Measurements from ENCODE around the gene RPL26. TPM values are rescaled to one million over a fixed set of nuclear protein-coding genes. Genes with fewer than 3 reads are reported as not detected.
A peak's percentile ranks its signal among the peaks of the same experiment; 100 is the strongest.

RPL26 gene
- total and polyA plus RNA-seq, 8 donors = 608 to 1,890 (median 1,076) TPM

DNA sequence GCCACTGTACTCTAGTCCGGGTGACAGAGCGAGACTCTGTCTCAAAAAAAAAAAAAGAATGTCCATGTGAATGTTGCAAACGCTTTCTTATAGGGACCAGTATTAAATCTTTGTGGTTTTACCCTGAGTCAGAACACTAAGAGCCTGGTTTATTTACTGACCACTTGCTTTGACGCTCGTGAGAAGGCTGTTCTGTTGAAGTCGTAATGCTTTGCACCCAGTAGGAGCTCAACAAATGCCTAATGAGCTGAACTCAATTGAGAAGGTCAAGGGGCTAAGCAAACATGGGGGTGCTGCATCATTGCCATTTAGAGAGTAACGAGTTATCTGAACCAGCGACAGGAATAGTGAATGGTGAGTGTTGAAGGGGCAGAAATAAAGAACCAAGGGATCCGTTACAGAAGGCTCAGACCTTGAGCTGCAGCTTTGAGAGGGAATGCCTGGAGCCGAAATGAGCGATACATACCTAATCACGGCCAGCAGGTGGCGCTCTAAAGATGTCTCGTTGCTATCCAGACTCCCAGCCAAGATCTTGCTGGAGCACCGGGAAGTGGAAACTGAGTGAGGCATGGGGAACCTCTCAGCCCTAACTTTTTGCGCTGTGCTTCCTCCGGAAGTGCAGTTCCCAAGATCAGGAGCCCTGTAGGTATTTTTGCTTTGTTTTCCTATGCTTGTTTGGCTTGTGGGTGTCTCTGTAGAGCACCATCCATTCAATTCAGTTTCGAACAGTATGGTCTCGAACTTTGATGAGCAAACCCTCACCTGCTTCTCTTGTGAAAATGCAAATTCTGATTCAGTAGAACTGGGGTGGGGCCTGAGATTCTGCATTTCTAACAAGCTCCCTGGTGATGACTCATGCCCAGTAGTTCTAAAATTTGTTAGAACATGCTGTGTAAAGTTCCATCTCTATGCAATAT lies 27.2 kb upstream of the RPL26 start:
- FAIRE-seq = peak; percentile 91
- intact Hi-C loops (cut with DNase I) = loop anchor here (10.0 kb wide), 1 partner anchor 335 kb away; the partner anchor contains the start of gene CCDC42 (in 3 of the 3)
- ATAC-seq = peak; percentile 95 to 99 (median 98)
- DNase-seq = peak; percentile 81 to 98 (median 92)
- TF ChIP-seq, protein P1, sequence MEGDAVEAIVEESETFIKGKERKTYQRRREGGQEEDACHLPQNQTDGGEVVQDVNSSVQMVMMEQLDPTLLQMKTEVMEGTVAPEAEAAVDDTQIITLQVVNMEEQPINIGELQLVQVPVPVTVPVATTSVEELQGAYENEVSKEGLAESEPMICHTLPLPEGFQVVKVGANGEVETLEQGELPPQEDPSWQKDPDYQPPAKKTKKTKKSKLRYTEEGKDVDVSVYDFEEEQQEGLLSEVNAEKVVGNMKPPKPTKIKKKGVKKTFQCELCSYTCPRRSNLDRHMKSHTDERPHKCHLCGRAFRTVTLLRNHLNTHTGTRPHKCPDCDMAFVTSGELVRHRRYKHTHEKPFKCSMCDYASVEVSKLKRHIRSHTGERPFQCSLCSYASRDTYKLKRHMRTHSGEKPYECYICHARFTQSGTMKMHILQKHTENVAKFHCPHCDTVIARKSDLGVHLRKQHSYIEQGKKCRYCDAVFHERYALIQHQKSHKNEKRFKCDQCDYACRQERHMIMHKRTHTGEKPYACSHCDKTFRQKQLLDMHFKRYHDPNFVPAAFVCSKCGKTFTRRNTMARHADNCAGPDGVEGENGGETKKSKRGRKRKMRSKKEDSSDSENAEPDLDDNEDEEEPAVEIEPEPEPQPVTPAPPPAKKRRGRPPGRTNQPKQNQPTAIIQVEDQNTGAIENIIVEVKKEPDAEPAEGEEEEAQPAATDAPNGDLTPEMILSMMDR (IDR thresholded peaks at IDR 0.05) = peak; percentile 80 to 89 (median 84)
- H3K9me3 ChIP-seq = no peaks in the 10 kb centered on the region
- no peaks in the 10 kb centered on the region for H3K27me3 ChIP-seq
- H3K4me1 ChIP-seq = peaks cover 0 to 4% (median 0%) of the 10 kb centered on the region in 3 donors
- H3K27ac ChIP-seq = no peak overlapping the region
- no peaks in the 10 kb centered on the region for H3K36me3 ChIP-seq
- no peak overlapping the region for H3K4me3 ChIP-seq
- WGBS, 2 donors = 17 to 20% methylated on average over 18 to 19 of the region's 19 CpGs

DNA sequence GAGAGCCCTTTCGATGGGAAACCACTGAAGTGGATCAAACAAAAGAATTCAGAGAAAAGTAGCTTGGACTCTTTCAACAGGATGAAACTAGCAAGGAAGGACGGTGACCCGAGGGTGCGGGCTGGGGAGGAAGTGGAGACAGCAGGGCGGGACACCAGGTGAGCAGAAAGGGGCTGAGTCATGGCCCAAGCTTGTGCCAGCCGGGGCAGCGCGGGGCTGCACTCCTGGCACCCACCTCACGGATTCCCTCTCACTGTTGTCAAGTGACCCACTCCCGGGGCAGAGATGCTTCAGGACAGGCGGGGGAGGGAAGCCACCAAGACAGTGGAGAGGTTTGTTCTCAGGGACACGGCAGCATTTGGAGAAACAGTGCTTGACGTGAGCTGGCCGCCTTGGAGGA lies 25.4 kb upstream of the RPL26 start:
- no peak for DNase-seq
- H3K27ac ChIP-seq = no peak overlapping the region
- H3K4me3 ChIP-seq = no peak overlapping the region
- intact Hi-C loops (cut with DNase I) = loop anchor here in 2 of 3 donors (10.0 kb wide), 1 partner anchor 336 kb away; the partner anchor contains the start of gene CCDC42 (in 2 of the 2)
- H3K9me3 ChIP-seq = no peaks in the 10 kb centered on the region
- ATAC-seq = no peak
- no peak for FAIRE-seq
- no peaks in the 10 kb centered on the region for H3K27me3 ChIP-seq
- 55 to 59% methylated on average over 11 to 14 of the region's 14 CpGs for WGBS, 2 donors
- no peaks in the 10 kb centered on the region for H3K36me3 ChIP-seq
- TF ChIP-seq, protein P1 (IDR thresholded peaks at IDR 0.05) = no peak
- H3K4me1 ChIP-seq = peaks cover 0 to 4% (median 0%) of the 10 kb centered on the region in 3 donors

DNA sequence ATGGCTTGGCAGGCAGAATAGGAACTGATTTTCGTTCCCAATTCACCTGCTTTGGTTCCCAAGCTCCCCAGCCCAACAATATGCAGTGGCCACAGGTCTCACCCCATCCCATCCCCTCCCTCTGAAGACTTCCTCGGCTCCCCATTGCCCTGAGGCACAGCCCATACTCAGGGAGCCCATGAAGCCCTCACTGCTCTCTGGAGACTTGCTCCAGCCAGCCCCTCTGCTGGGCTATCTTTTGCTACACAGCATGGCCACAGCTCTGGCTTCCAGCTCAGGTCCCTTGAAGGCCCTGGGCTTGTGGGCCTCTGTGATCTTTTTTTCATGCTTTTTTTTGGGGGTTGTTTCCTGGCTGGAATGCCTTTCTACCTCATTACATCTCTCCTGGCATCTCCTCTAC lies 23.2 kb upstream of the RPL26 start:
- no peaks in the 10 kb centered on the region for H3K27me3 ChIP-seq
- H3K36me3 ChIP-seq = no peaks in the 10 kb centered on the region
- TF ChIP-seq, protein P1 (IDR thresholded peaks at IDR 0.05) = no peak
- FAIRE-seq = no peak
- peaks cover 0 to 4% (median 0%) of the 10 kb centered on the region in 3 donors for H3K4me1 ChIP-seq
- ATAC-seq = no peak
- intact Hi-C loops (cut with DNase I) = loop anchor here in 2 of 3 donors (10.0 kb wide), 1 partner anchor 339 kb away; the partner anchor contains the start of gene CCDC42 (in 2 of the 2)
- H3K4me3 ChIP-seq = no peak overlapping the region
- H3K9me3 ChIP-seq = no peaks in the 10 kb centered on the region
- WGBS, 2 donors = 21 to 47% methylated on average over 2 of the region's 2 CpGs
- H3K27ac ChIP-seq = no peak overlapping the region
- no peak for DNase-seq

DNA sequence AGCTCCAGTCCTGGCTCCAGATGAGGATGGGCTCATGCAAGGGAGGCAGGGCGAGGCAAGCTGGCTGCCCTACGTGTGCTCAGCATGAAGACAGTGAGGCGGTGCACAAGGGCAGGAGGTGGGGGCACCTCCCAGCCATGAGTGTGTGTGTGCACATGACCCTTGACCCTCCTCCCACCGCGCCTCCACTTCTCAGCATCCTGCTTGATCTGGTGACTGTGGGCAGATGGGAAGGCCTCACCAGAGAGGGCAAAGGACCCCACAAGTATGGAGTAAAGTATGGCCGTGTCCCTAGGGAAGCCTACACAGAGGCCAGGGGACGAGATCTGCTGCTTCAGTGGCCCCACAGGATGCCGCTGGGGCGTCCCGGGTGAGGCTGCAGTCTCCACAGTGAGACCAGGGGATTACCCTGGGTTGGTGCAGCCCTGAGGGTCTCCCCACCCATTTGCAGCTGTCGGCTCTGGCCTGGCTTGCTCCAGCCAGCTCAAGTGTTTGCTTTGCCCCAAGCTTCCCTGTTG lies 22.6 kb upstream of the RPL26 start:
- no peak for DNase-seq
- ATAC-seq = no peak
- intact Hi-C loops (cut with DNase I) = loop anchor here in 2 of 3 donors (10.0 kb wide), 1 partner anchor 339 kb away; the partner anchor contains the start of gene CCDC42 (in 2 of the 2)
- H3K36me3 ChIP-seq = no peaks in the 10 kb centered on the region
- no peak overlapping the region for H3K4me3 ChIP-seq
- WGBS, 2 donors = 81 to 91% methylated on average over 11 of the region's 11 CpGs
- peaks cover 0 to 2% (median 0%) of the 10 kb centered on the region in 3 donors for H3K4me1 ChIP-seq
- no peaks in the 10 kb centered on the region for H3K9me3 ChIP-seq
- TF ChIP-seq, protein P1 (IDR thresholded peaks at IDR 0.05) = no peak
- no peaks in the 10 kb centered on the region for H3K27me3 ChIP-seq
- FAIRE-seq = no peak
- no peak overlapping the region for H3K27ac ChIP-seq
